ENCODE measurements around the gene SF3B4.

The SF3B4 gene

DNA sequence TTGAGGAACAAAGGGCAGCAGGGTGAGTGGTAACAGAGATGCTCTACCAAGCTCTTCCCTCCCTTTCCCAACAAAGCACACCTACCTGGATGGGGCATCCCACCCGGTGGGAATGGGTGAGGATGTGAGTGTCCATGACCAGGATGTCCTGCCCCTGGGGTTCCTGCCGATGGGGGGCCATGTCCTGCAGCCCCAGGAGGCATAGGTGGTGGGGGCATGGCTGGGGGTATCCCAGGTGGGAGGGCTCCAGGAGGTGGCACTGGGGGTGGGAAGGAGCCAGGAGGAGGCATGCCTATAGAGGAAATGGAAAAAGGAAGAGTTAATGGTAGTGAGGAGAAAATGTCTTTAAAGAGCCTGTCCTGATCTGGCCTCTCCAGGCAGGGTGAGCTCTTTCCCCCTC lies 1.9 kb downstream of the SF3B4 start:
- Histone ChIP-seq H2BK5ac (ENCODE audit: low read length) (no peak overlapping the region), H3K36me3 (ENCODE audit: control insufficient read depth, insufficient read depth, low read length) (peaks cover 17% of the 10 kb centered on the region), H3K4me3 (ENCODE audit: low read length) (no peak overlapping the region), H4K5ac (ENCODE audit: low read length) (no peak overlapping the region), H2AK5ac (ENCODE audit: low read length) (no peak overlapping the region), H4K8ac (ENCODE audit: low read depth, low read length) (no peak overlapping the region), H3K18ac (ENCODE audit: low read length) (no peak overlapping the region), H3K4me2 (ENCODE audit: low read length) (no peak overlapping the region), H3K4me1 (ENCODE audit: control insufficient read depth, low read depth, low read length) (peaks cover 5% of the 10 kb centered on the region), H2BK15ac (replicated peaks; ENCODE audit: low read depth) (no peak overlapping the region), H3K9ac (ENCODE audit: low read length) (no peak overlapping the region), H3K27me3 (ENCODE audit: insufficient read depth, low read length, poor library complexity) (no peaks in the 10 kb centered on the region), H3K27ac (ENCODE audit: low read depth, low read length) (no peak overlapping the region), H3K4ac (ENCODE audit: low read depth, low read length) (no peak overlapping the region), H3K23ac (ENCODE audit: low read length) (no peak overlapping the region), H2BK120ac (ENCODE audit: low read depth, low read length) (no peak overlapping the region), H3K79me1 (ENCODE audit: low read length) (peaks cover 17% of the 10 kb centered on the region), H3K56ac (ENCODE audit: low read length) (no peak overlapping the region), H3K79me2 (ENCODE audit: control insufficient read depth, insufficient read depth, low read length) (peaks cover 27% of the 10 kb centered on the region)
- WGBS (ENCODE audit: extremely low coverage, insufficient coverage, low lambda C conversion rate) = no CpG with 5 or more reads among the region's 2 CpGs
- DNase-seq = no peak

DNA sequence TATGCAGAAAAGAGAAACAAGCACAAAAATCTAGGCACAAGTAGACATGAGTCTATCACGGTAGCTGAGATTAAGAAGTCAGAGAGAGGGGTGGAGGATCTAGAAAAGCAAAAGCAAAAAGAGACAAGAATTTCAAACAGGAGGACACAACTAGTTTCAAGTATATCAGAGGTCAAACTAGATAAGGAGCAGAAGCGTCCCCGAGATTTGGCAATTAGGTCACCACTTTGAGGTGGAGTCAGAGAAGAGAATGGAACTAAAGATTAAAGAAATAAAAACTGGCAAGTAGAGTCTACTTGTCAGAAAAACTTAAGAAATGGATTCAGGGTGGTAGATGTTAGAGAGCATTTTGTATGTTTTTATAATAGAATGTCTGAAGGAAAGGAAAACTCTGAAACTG lies 2.3 kb downstream of the SF3B4 start:
- no CpG with 5 or more reads among the region's 3 CpGs for WGBS (ENCODE audit: extremely low coverage, insufficient coverage, low lambda C conversion rate)
- Histone ChIP-seq H3K27ac (ENCODE audit: low read depth, low read length) (no peak overlapping the region), H3K79me1 (ENCODE audit: low read length) (peaks cover 17% of the 10 kb centered on the region), H3K4me2 (ENCODE audit: low read length) (no peak overlapping the region), H2BK15ac (replicated peaks; ENCODE audit: low read depth) (no peak overlapping the region), H3K4me3 (ENCODE audit: low read length) (no peak overlapping the region), H3K9ac (ENCODE audit: low read length) (peak overlapping the region; percentile 3), H2BK120ac (ENCODE audit: low read depth, low read length) (no peak overlapping the region), H2AK5ac (ENCODE audit: low read length) (no peak overlapping the region), H3K79me2 (ENCODE audit: control insufficient read depth, insufficient read depth, low read length) (peaks cover 27% of the 10 kb centered on the region), H4K5ac (ENCODE audit: low read length) (no peak overlapping the region), H3K4ac (ENCODE audit: low read depth, low read length) (no peak overlapping the region), H3K4me1 (ENCODE audit: control insufficient read depth, low read depth, low read length) (peaks cover 5% of the 10 kb centered on the region), H3K23ac (ENCODE audit: low read length) (no peak overlapping the region), H3K27me3 (ENCODE audit: insufficient read depth, low read length, poor library complexity) (no peaks in the 10 kb centered on the region), H3K18ac (ENCODE audit: low read length) (no peak overlapping the region), H4K8ac (ENCODE audit: low read depth, low read length) (no peak overlapping the region), H3K56ac (ENCODE audit: low read length) (no peak overlapping the region), H3K36me3 (ENCODE audit: control insufficient read depth, insufficient read depth, low read length) (peaks cover 17% of the 10 kb centered on the region), H2BK5ac (ENCODE audit: low read length) (no peak overlapping the region)
- DNase-seq = no peak

DNA sequence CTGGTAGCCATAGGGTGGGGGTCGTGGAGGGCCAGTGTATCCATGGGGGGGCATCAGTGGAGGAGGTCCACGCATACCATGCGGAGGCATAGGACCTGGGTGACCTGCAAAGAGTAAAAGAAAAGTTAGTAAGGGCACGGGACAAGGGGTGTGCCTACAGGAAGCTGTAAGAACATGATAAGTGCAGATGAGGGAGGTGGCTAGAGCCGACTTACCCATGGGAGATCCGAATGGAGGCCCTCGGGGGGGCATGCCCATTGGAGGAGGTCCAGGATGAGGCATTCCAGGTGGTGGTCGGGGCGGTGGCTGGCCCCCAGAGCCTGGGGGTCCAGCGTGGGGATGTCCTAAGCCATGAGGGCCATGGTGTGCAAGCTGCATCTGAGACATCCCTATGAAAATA lies 4.0 kb downstream of the SF3B4 start:
- Histone ChIP-seq H4K5ac (ENCODE audit: low read length) (no peak overlapping the region), H3K27me3 (ENCODE audit: insufficient read depth, low read length, poor library complexity) (no peaks in the 10 kb centered on the region), H3K79me2 (ENCODE audit: control insufficient read depth, insufficient read depth, low read length) (peaks cover 27% of the 10 kb centered on the region), H3K79me1 (ENCODE audit: low read length) (peaks cover 17% of the 10 kb centered on the region), H2AK5ac (ENCODE audit: low read length) (no peak overlapping the region), H4K8ac (ENCODE audit: low read depth, low read length) (no peak overlapping the region), H2BK5ac (ENCODE audit: low read length) (no peak overlapping the region), H3K23ac (ENCODE audit: low read length) (no peak overlapping the region), H3K56ac (ENCODE audit: low read length) (no peak overlapping the region), H3K36me3 (ENCODE audit: control insufficient read depth, insufficient read depth, low read length) (peaks cover 17% of the 10 kb centered on the region), H2BK120ac (ENCODE audit: low read depth, low read length) (no peak overlapping the region), H3K4ac (ENCODE audit: low read depth, low read length) (no peak overlapping the region), H3K4me3 (ENCODE audit: low read length) (no peak overlapping the region), H3K9ac (ENCODE audit: low read length) (no peak overlapping the region), H3K27ac (ENCODE audit: low read depth, low read length) (no peak overlapping the region), H2BK15ac (replicated peaks; ENCODE audit: low read depth) (no peak overlapping the region), H3K4me1 (ENCODE audit: control insufficient read depth, low read depth, low read length) (peaks cover 5% of the 10 kb centered on the region), H3K18ac (ENCODE audit: low read length) (no peak overlapping the region), H3K4me2 (ENCODE audit: low read length) (no peak overlapping the region)
- WGBS (ENCODE audit: extremely low coverage, insufficient coverage, low lambda C conversion rate) = no CpG with 5 or more reads among the region's 10 CpGs
- no peak for DNase-seq

DNA sequence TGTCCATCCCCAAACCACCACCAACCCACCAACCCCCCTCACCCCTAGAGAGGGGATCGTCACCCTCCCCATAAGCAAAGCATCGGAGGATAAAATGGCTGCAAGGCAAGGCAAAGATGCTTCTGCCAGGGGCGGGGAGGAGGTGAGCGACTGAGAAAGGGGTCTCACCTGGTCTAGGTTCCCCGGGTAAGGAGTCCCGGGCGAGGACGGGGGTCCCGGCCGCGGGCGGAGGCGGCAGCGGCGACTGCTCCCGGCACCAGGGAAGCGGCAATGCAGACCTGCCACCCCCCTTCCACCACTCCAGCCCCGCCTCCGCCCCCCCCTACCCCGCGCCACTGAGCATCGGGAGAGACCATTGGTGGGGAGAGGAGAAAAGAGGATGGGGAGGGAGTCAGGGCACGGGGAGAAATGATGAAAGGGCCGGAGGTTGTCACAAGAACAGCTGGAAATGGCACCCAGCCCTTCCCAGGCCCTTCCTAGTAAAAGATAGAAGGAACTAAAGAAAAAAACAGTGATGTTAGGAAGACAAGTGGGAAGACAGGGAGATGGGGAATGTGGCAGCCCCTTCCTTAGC lies 9.9 kb downstream of the SF3B4 start, which contains the start of gene SV2A:
Gene SV2A (minus strand): TSS at position 274 of the 574 bp plus-strand sequence. CDS start 4,004 bp downstream, outside the sequence.
- no peak within 1 kb of the TSS for H2AK5ac ChIP-seq (ENCODE audit: low read length)
- H3K4me2 ChIP-seq (ENCODE audit: low read length) = peak within 1 kb of the TSS; percentile 83
- no peaks in the 10 kb centered on the region for H3K27me3 ChIP-seq (ENCODE audit: insufficient read depth, low read length, poor library complexity)
- H3K9ac ChIP-seq (ENCODE audit: low read length) = peak within 1 kb of the TSS; percentile 86
- H3K79me1 ChIP-seq (ENCODE audit: low read length) = peaks cover 9% of the 10 kb centered on the region
- H3K56ac ChIP-seq (ENCODE audit: low read length) = peak within 1 kb of the TSS; percentile 88
- H3K18ac ChIP-seq (ENCODE audit: low read length) = peak within 1 kb of the TSS; percentile 71
- peaks cover 11% of the 10 kb centered on the region for H3K4me1 ChIP-seq (ENCODE audit: control insufficient read depth, low read depth, low read length)
- peak within 1 kb of the TSS; percentile 85 for H3K4ac ChIP-seq (ENCODE audit: low read depth, low read length)
- no peak within 1 kb of the TSS for H2BK15ac ChIP-seq (replicated peaks; ENCODE audit: low read depth)
- no peak within 1 kb of the TSS for H2BK120ac ChIP-seq (ENCODE audit: low read depth, low read length)
- no CpG with 5 or more reads among the region's 24 CpGs for WGBS (ENCODE audit: extremely low coverage, insufficient coverage, low lambda C conversion rate)
- H3K23ac ChIP-seq (ENCODE audit: low read length) = no peak within 1 kb of the TSS
- peak within 1 kb of the TSS; percentile 61 for H3K4me3 ChIP-seq (ENCODE audit: low read length)
- no peak within 1 kb of the TSS for H4K8ac ChIP-seq (ENCODE audit: low read depth, low read length)
- no peak within 1 kb of the TSS for H4K5ac ChIP-seq (ENCODE audit: low read length)
- peaks cover 2% of the 10 kb centered on the region for H3K79me2 ChIP-seq (ENCODE audit: control insufficient read depth, insufficient read depth, low read length)
- peak; percentile 89 for DNase-seq
- H3K36me3 ChIP-seq (ENCODE audit: control insufficient read depth, insufficient read depth, low read length) = peaks cover 2% of the 10 kb centered on the region
- H3K27ac ChIP-seq (ENCODE audit: low read depth, low read length) = no peak within 1 kb of the TSS
- H2BK5ac ChIP-seq (ENCODE audit: low read length) = no peak within 1 kb of the TSS

DNA sequence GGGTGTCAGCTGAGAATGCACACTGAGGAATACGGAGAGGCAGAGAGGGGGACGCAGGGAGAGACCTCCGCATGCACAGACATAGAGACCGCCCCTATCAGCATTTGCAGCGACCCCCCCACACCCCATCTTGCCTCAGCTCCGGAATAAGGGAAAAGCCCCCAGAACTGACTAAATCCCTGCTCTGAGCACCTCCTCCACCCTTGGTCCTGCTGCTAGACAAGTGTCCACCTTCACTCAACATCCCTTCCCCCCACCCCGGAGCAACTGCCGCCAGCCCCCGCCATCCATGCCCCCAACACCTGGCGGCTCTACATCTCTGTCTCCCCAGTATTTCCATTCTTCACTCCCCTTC lies 10.7 kb downstream of the SF3B4 start:
- Histone ChIP-seq H4K8ac (ENCODE audit: low read depth, low read length) (no peak overlapping the region), H3K4me2 (ENCODE audit: low read length) (peak overlapping the region; percentile 83), H2BK15ac (replicated peaks; ENCODE audit: low read depth) (no peak overlapping the region), H3K4me1 (ENCODE audit: control insufficient read depth, low read depth, low read length) (peaks cover 11% of the 10 kb centered on the region), H3K23ac (ENCODE audit: low read length) (no peak overlapping the region), H3K36me3 (ENCODE audit: control insufficient read depth, insufficient read depth, low read length) (no peaks in the 10 kb centered on the region), H3K27me3 (ENCODE audit: insufficient read depth, low read length, poor library complexity) (no peaks in the 10 kb centered on the region), H2AK5ac (ENCODE audit: low read length) (no peak overlapping the region), H3K18ac (ENCODE audit: low read length) (peak overlapping the region; percentile 71), H4K5ac (ENCODE audit: low read length) (no peak overlapping the region), H3K27ac (ENCODE audit: low read depth, low read length) (no peak overlapping the region), H2BK5ac (ENCODE audit: low read length) (no peak overlapping the region), H3K4ac (ENCODE audit: low read depth, low read length) (no peak overlapping the region), H3K9ac (ENCODE audit: low read length) (peak overlapping the region; percentile 86), H2BK120ac (ENCODE audit: low read depth, low read length) (no peak overlapping the region), H3K4me3 (ENCODE audit: low read length) (peak overlapping the region; percentile 61), H3K79me2 (ENCODE audit: control insufficient read depth, insufficient read depth, low read length) (peaks cover 2% of the 10 kb centered on the region), H3K79me1 (ENCODE audit: low read length) (peaks cover 9% of the 10 kb centered on the region), H3K56ac (ENCODE audit: low read length) (peak overlapping the region; percentile 88)
- no peak for DNase-seq
- WGBS (ENCODE audit: extremely low coverage, insufficient coverage, low lambda C conversion rate) = no CpG with 5 or more reads among the region's 10 CpGs
